LNCaP clone FGC (cell line): ENCODE results near the gene CASQ1.

ENCODE experiments used
- DNase-seq: peaks from one replicate; pipeline ENCODE4 v3.0.0-alpha.2; 2011; ENCODE audit warnings: low read depth
- H3K4me3 ChIP-seq: 2 replicates; pipeline ENCODE4 v1.5.1; 2011; ENCODE audit warnings: mild to moderate bottlenecking, low read depth, low read length, control low read depth
- CTCF ChIP-seq: IDR thresholded peaks from 2 replicates; pipeline ENCODE4 v1.5.1; 2012; ENCODE audit warnings: mild to moderate bottlenecking; ENCODE audit not compliant: control insufficient read depth, insufficient read depth; ENCODE audit errors: extremely low read depth

The CASQ1 gene

GRCh38 chr1:160149716-160150115, 40.7 kb upstream of the CASQ1 start:
- DNase-seq: no peak
- H3K4me3 ChIP-seq: no peak overlapping the region
- TF ChIP-seq CTCF: no peak

GRCh38 chr1:160151303-160151702, 39.1 kb upstream of the CASQ1 start, which contains the start of gene ATP1A4:
TSS of gene ATP1A4 (plus strand) at chr1:160151603. CDS start at chr1:160152041, 438 bp downstream.
- no peak for TF ChIP-seq CTCF

GRCh38 chr1:160154790-160155189, 35.6 kb upstream of the CASQ1 start:
- TF ChIP-seq CTCF: no peak
- H3K4me3 ChIP-seq: no peak overlapping the region
- DNase-seq: no peak

More at GRCh38 chr1:160151303-160151702, 39.1 kb upstream of the CASQ1 start, which contains the start of gene ATP1A4:
- DNase-seq: no peak
- H3K4me3 ChIP-seq: no peak within 1 kb of the TSS

GRCh38 chr1:160156361-160156760, 34.0 kb upstream of the CASQ1 start:
- no peak overlapping the region for H3K4me3 ChIP-seq
- DNase-seq: no peak
- no peak for TF ChIP-seq CTCF

GRCh38 chr1:160157174-160157573, 33.2 kb upstream of the CASQ1 start:
- H3K4me3 ChIP-seq: no peak overlapping the region
- peak; percentile 79 for DNase-seq
- no peak for TF ChIP-seq CTCF

GRCh38 chr1:160158031-160158430, 32.3 kb upstream of the CASQ1 start:
- TF ChIP-seq CTCF: no peak
- no peak for DNase-seq
- H3K4me3 ChIP-seq: no peak overlapping the region

GRCh38 chr1:160158534-160158933, 31.8 kb upstream of the CASQ1 start:
- DNase-seq: no peak

More at GRCh38 chr1:160158534-160158933, 31.8 kb upstream of the CASQ1 start:
- TF ChIP-seq CTCF: no peak
- no peak overlapping the region for H3K4me3 ChIP-seq
